T-helper 1 cell (primary cell): Measurements from ENCODE around the gene PITPNM3.
"Not testable (repeated sequence)": the region's sequence is repeated elsewhere in the genome, so short reads cannot be mapped to it uniquely, and the experiment has no call there.

ENCODE experiments used
- DNase-seq, 5 donors: peaks; one replicate each; pipeline ENCODE4 v3.0.0-alpha.2; 2012 to 2020
- total RNA-seq, 4 donors: gene quantifications; one replicate each; lab custom pipeline; 2026; lab: John Stamatoyannopoulos, UW

The PITPNM3 gene
- 0.59 to 1.2 (median 0.78) reads per million in 4 donors for total RNA-seq

- no peak for DNase-seq
Measured at GRCh38 chr17:6556121-6557039, at the start of gene PITPNM3. TSS of gene PITPNM3 (minus strand) at chr17:6556555. CDS start at chr17:6556406, 149 bp downstream.

GRCh38 chr17:6605142-6605541 is 48.8 kb upstream of the PITPNM3 start:
- DNase-seq: no peak

DNA sequence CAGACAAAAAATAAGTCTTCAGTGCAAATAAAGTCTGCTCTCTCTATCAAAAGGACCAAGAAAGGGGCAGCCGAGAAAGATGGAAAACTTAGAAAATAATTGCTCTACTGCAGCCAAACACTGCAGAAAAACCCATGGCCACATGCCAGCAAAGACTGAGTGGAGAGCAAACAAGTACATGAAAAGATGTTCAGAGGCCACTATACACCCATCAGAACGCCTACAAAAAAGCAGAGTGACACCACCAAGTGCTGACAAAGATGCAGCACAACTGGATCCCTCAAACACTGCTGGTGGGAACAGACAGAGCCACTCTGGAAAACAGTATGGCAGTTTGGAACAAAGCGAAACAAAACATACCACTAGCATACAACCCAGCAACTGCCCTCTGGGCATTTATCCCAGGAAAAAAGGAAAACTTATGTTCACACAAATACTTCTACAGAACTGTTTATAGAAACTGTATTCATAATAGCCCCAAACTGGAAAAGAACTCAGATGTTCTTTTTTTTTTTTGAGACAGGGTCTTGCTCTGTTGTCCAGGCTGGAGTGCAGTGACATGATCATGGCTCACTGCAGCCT is 47.5 kb upstream of the PITPNM3 start:
- no peak for DNase-seq

DNA sequence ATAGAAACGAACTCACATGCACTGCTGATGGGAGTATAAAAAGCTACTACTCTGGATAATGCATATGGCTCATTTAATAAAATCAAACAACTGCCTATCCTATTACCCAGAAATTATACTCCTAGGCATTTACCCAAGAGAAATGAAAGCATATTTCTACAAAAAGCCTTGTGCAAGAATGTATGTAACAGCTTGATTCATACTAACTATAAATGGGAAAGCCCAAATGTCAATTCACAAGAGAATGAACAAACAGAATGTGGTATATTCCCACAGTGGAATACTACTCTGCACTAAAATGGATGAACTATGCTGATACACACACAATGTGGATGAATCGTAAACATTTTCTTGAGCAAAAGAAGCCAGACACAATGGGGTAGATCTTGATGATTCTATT is 45.8 kb upstream of the PITPNM3 start:
- no peak for DNase-seq

GRCh38 chr17:6599364-6599763 is 43.0 kb upstream of the PITPNM3 start:
- no peak for DNase-seq

DNA sequence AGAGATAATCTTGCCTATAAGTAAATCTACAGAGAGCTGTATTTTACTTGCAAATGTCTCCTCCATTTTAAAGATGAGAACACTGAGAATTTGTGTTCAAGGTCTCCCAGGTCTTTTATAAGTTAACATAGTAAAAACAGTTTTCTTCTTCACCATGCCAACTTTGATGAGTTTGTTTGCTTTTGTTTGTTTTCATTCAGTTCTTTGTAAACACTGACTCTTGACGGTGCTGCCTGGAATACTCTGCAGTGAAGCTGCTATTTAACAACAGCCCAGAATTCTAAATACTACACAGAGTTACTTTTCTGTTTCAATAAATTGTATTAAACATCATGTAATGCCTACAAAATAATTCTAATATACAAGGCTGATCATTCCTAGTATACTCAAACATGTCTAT is 41.4 kb upstream of the PITPNM3 start:
- DNase-seq: no peak

DNA sequence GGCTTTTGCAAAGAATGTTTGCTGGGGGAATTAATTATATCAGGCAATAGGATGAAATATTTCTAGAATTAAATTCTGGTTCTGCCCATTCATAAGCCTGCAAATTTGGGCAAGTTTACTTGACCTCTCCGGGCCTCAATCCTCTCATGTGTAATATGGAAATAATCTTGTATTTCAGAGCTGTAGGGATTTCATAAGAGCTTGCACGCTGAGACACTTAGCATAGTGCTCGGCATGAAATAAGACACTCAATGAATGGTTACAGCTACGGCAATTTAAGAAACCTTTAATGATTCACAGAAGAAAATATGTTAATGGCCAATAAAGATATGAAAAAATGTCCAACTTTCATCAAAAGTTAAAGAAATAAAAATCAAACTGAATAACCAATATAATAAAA is 40.6 kb upstream of the PITPNM3 start:
- no peak for DNase-seq

DNA sequence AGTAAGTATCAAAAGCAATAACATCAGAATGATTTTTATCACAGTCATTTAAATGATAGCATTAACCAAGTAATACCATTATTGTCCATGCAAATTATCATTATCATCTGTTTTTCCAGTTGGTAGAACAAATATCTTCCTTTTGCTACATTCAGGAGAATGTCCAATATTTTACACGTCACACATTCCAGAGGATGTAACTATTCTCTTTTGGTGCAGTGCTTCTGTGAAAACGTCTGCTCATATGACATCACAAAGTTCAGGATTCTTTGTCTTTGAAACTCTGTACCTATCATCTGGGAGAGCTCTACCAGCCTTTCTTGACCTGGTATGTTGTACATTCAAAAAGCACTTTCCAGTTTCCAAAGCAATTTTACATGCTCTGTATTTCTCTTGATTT is 40.2 kb upstream of the PITPNM3 start:
- DNase-seq: no peak

GRCh38 chr17:6596081-6596480 is 39.7 kb upstream of the PITPNM3 start:
- DNase-seq: no peak

GRCh38 chr17:6593371-6593770 is 37.0 kb upstream of the PITPNM3 start:
- not testable (repeated sequence) for DNase-seq

- no peak for DNase-seq
Measured at GRCh38 chr17:6592173-6592572, 35.8 kb upstream of the PITPNM3 start.

DNA sequence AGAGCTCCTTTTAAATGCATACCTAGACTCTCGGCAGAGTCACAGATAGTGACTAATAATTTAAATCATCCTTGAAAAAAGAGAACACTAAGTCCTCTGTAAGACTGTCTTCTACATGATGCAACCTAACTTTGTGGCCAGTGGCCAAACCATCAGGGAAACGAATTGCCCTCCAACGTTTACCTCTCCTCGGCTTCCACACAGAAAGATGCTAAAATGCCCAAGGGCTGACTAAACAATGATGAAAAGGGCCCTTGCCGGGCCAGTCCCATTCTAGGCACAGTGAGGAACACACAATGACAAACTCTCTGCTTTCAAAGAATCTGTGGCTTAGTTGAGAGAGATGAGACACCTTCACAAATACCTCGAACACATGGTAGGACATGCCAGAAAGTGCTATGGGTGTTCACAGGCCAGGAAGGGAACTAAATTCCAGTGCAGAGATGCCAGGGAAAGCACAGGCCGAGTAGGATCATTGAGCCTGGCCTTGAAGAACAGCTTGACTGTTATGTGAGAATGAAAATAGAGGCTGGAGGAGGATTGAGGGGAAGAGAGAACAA is 35.3 kb upstream of the PITPNM3 start:
- no peak for DNase-seq

DNA sequence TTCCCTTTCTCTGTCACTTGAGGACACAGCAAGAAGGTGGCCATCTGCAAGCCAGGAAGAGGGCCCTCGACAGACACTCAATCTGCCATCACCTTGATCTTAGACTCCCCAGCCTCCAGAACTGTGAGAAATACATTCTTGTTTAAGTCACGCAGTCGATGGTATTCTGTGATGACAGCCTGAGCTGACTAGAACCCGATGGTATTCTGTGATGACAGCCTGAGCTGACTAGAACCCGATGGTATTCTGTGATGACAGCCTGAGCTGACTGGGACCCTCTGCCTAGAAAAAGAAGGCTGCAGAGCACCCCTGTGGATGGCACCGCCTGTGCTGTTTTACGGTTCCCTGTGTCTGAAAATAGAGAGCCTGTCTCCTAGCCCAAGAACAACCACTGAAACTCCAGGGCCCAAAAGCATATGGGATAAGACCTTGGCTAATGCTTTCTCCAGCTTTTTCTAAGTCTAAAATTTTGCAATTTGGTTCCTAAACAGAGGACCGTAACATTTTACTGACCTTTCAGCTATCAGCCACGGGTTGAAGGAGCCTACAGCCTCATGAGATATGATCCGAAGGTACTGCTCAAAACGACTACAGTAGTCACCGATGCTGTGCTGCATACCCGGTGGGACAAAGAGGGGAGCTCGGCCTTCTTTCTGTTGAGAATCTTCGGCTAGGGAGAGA is 33.1 kb upstream of the PITPNM3 start:
- no peak for DNase-seq

DNA sequence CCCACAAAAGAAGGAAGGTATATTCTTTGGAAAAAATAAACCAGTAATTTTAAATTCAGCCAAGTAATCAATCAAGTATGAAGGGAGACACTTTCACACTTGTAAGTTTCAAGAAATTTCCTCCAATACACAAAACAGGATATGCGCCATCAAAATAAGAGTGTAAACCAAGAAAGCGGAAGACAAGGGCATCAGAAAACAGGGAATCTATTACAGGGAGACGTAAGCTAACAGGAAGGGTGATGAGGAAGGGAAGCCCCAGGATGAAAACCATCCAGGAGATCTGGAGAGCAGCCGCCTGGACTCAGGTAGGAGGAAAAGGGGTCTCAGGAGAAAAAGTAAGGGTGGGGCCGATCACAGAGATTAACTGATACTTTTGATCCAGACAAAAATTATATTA is 31.8 kb upstream of the PITPNM3 start:
- no peak for DNase-seq

DNA sequence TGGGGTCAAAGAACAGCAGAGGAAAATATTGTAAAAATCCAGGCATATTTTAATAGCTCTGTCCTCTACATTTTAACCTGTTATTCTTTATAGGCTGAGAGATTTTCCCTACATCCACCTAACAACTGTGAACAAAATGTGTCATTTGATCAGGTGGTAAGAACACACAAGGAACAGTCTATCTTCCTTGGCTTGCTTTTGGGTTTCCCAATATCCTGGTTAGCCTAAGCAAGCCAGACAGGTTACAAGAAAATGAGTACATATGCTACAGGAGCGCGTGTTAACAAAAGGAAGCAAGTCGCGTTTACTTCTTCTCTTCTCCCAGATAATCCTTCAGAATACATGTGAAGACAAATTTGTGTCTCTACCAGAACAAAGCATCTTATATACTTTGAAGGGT is 31.0 kb upstream of the PITPNM3 start:
- no peak for DNase-seq

DNA sequence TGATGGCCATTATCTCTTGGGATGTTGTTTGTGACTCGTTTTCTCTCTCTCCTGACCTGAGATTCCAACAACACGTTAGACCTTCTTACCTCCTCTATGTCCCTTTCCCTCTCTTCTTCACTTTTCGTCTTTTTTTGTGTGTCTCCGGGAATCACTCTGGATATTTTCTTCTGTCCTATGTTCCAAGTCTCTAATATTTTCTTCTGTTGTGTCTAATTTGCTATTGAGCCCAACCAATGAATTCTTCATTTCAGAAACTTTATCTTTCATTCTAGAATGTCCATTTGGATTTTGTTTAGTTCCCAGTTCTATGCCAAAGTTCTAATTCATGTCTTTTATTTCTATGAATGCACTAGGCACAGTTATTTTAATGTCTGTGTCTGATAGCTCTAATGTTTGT is 27.1 kb upstream of the PITPNM3 start:
- no peak for DNase-seq

DNA sequence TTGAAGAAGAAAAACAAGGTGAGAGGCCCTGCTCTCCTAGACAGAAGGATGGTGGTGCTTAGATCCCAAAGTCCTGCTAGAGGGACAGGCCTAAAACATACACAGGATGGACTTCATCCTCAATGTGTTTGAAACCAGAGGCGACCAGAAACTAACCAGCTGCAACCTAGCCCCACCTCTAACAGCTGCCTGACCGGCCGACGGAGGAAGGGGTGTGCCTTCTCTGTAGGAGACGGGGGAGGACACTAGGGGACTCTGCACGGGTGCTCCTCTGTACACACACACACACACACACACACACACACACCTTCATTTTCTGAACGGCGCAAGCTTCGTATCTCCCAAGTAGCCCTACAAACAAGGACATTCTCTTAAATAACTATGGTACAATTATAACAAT is 24.3 kb upstream of the PITPNM3 start:
- DNase-seq: no peak

DNA sequence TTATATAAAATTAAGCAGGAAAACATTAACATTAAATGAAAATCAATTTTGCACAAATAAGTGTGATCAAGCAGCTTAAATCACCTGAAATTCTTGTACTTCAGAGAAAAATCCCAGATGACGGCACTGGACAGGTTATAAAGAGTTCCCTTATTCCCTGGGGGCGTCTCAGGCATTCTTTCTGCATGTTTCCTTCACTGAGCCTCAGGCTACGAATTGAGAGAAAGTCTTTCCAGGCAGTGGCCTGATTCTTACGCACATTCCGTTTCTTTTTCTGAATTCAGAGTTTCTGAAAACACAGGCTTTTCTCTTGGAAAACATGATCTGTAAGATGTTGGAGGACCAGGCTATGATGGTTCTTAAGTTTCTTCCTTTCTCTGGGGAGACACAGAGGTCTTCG is 22.1 kb upstream of the PITPNM3 start:
- DNase-seq: no peak

DNA sequence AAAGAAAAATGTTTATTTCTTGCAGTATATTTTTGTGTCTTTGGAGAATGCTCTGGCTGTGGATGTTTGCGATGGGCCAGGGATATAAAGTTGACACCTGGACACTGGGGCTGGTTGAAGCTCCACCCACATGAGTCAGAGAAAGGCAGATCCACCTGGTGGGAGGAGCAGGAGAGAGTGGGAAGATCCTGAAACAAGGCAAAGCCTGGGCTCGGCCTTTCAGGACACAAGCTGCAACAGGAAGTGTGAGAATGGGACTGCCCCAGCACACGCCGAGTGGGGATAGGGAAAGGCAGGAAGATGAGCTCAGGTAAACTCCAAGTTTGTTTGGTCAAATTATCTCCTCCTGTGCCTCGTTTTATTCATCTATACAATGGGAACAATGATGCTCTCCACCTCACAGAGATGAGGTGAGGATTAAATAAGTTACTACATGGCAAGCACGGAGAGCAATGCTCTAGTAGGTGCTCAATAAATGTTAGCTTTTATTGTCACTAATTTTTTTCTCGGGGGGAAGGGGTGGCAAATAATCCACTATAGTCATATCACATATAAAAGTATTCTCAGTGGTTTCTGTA is 21.4 kb upstream of the PITPNM3 start:
- no peak for DNase-seq

DNA sequence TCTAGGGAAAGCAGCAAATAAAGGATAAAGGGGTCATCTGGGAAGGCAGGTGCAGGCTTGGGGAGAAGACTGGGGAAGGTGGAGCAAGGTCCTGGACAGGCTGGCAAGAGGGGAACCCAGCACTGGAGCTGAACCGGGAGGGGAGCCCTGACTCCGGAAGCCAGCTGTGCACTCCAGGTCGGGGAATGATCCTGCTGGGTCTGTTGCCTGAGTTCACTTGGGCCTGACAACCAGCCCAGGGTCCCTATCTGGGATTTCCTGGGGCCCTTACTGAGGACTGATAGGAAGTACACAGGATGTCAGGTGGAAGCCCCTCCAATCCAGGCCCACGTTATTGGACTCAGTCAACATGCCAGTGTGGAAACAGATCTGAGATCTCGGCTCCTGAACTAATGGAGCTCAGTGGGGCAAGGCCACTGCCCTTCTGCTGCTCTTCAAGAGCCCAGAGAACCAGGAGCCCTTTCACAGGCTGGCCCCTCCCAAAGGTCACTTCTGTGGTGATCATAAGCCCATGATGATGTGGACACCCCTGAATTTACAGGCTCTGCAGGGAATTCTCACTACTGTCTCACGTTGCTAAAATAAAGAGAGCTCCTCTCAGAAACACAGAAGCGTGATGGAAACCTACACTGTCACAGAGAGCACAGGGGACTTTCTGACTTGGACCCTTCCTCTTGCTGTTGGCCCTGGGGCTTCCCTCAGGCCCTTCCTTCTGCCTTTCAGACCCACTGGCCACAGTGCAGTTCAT is 19.9 kb upstream of the PITPNM3 start:
- DNase-seq: no peak

GRCh38 chr17:6575596-6575988 is 19.2 kb upstream of the PITPNM3 start:
- DNase-seq: no peak
